AG04450 (cell line): ENCODE data around the gene SMPD3. TPM values are rescaled to one million over a fixed set of nuclear protein-coding genes. Genes with fewer than 3 reads are reported as not detected.

Source experiments
- CTCF ChIA-PET: fragments of 300-600, 350-600 bp; formaldehyde crosslinking; extraction: SDS; loops from one replicate; lab custom pipeline; 2022; ENCODE audit warnings: antibody characterized with exemption, inconsistent platforms; lab: Charles Lee
- POLR2A ChIA-PET: fragments of 350-600 bp; formaldehyde crosslinking; extraction: SDS; loops from one replicate; lab custom pipeline; 2021; ENCODE audit warnings: antibody characterized with exemption, inconsistent platforms; lab: Yijun Ruan, JAX
- DNase-seq: peaks from one replicate; pipeline ENCODE4 v3.0.0-alpha.2; 2011; ENCODE audit warnings: low read depth, low spot score
- H3K27ac ChIP-seq: one replicate; pipeline ENCODE4 v1.5.1; 2012; ENCODE audit warnings: low read depth, low read length, control low read depth
- H3K27me3 ChIP-seq: one replicate; pipeline ENCODE4 v1.6.0; 2012; ENCODE audit warnings: low read length; ENCODE audit not compliant: control insufficient read depth, insufficient read depth
- H3K4me3 ChIP-seq: 2 replicates; pipeline ENCODE4 v1.5.1; 2011; ENCODE audit warnings: mild to moderate bottlenecking, low read depth, low read length, control low read depth
- H3K9me3 ChIP-seq: 2 replicates; pipeline ENCODE4 v1.5.1; 2012; ENCODE audit warnings: low read length; ENCODE audit not compliant: control insufficient read depth, insufficient read depth
- polyA plus RNA-seq: library from polyadenylated mRNA; depleted of rRNA; stranded (reverse); fragments of >200 nt; gene quantifications from 2 replicates; pipeline ENCODE4 v1.2.3, GENCODE V29; 2011
- TF ChIP-seq, protein P1 (sequence below): IDR thresholded peaks from 2 replicates; pipeline ENCODE4 v1.5.1; 2011; ENCODE audit warnings: low read depth, low read length, control low read depth, inconsistent platforms

Gene SMPD3
- polyA plus RNA-seq, 1 experiment, result not detected

DNA sequence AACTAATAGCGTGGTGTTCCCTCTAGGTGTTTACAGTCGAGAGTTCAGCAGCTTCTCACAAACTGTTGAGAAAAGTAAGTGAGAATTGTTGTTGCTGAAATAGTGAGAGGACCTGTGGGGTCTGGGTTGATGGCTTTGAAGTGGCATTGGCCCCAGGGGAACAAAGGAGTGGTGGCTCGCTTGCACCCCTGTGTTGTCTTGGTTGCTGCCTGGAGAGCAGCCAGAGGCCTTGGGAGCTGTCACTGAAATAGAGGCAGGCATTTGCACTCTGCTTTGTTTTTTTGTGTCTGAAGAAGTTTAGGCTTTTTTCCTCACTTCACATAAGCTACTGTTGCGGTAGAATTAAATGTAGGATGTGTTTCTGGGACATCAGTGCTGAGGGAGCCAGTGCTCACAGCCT is 100.7 kb downstream of the SMPD3 start:
- no peak overlapping the region for H3K27ac ChIP-seq
- ChIA-PET CTCF (no interaction called here), POLR2A (no interaction called here)
- H3K4me3 ChIP-seq, result no peak overlapping the region
- DNase-seq, result no peak
- no peaks in the 10 kb centered on the region; the same call in 1 of the 2 replicates for H3K9me3 ChIP-seq
- H3K27me3 ChIP-seq, result no peaks in the 10 kb centered on the region
- TF ChIP-seq, protein P1, sequence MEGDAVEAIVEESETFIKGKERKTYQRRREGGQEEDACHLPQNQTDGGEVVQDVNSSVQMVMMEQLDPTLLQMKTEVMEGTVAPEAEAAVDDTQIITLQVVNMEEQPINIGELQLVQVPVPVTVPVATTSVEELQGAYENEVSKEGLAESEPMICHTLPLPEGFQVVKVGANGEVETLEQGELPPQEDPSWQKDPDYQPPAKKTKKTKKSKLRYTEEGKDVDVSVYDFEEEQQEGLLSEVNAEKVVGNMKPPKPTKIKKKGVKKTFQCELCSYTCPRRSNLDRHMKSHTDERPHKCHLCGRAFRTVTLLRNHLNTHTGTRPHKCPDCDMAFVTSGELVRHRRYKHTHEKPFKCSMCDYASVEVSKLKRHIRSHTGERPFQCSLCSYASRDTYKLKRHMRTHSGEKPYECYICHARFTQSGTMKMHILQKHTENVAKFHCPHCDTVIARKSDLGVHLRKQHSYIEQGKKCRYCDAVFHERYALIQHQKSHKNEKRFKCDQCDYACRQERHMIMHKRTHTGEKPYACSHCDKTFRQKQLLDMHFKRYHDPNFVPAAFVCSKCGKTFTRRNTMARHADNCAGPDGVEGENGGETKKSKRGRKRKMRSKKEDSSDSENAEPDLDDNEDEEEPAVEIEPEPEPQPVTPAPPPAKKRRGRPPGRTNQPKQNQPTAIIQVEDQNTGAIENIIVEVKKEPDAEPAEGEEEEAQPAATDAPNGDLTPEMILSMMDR, result no peak

DNA sequence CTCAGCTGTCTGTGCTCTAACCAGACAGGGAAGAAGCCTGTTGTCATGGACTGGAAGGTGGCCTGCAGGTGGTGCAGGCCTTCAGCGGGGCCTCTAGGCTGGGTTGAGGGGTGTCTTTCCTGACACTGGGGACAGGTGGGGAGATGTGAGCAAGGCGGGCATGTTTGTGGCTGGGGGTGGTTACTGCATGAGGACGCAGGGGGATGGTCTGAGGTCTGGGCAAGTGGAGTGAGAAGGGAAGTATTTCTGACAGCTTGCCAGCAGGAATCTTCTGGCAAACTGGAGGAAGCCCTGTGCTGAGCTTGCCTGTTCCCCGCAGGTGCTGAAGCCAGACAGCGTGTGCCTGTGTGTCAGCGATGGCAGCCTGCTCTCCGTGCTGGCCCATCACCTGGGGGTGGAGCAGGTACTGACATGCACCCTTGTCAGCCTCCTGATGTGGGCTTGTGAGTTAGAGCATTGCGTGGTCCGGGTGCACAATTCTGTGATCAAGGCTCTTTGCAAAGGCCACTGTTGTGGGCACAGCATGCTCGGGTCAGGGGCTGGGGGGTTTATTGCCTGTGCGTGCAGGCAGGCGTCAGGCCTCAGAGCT is 101.3 kb downstream of the SMPD3 start:
- Histone ChIP-seq H3K9me3 (no peaks in the 10 kb centered on the region; the same call in 1 of the 2 replicates), H3K27me3 (no peaks in the 10 kb centered on the region), H3K4me3 (no peak overlapping the region), H3K27ac (no peak overlapping the region)
- CTCF ChIA-PET, result no interaction called here
- TF ChIP-seq, protein P1, result no peak
- POLR2A ChIA-PET, result no interaction called here
- no peak for DNase-seq

DNA sequence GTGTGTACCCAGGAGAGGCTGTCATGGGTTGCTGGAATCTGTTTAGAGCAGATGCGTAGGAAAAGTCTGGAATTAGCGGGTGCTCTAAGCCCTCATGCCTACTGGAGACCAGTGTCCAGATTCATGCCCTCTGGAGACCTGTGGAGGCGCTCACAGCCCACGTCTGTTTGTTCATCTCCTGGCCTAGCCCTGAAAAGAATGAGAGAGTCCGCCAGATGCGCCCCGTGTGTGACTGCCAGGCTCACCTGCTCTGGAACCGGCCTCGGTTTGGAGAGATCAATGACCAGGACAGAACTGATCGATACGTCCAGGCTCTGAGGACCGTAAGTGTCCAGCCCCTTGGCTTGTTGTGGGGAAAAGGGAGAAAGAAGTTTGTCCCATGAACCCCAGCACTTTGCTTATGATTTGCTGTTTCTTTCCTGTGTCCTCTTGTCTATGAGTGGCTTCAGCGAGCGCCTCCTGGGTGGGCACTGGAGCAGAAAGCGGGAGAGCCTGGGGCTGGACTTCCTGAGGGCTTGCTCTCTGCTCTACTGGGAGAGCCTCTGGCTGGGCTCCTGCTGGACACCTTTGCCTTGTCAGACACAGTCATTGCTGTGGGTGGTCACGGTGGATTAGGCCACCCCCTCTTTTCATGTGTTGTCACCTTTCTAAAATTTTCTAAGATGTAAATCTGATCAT is 102.2 kb downstream of the SMPD3 start:
- no peak overlapping the region for H3K27ac ChIP-seq
- no peaks in the 10 kb centered on the region for H3K27me3 ChIP-seq
- H3K4me3 ChIP-seq, result no peak overlapping the region
- ChIA-PET POLR2A (no interaction called here), CTCF (no interaction called here)
- no peak for DNase-seq
- TF ChIP-seq, protein P1, result no peak
- H3K9me3 ChIP-seq, result no peaks in the 10 kb centered on the region; the same call in 1 of the 2 replicates

DNA sequence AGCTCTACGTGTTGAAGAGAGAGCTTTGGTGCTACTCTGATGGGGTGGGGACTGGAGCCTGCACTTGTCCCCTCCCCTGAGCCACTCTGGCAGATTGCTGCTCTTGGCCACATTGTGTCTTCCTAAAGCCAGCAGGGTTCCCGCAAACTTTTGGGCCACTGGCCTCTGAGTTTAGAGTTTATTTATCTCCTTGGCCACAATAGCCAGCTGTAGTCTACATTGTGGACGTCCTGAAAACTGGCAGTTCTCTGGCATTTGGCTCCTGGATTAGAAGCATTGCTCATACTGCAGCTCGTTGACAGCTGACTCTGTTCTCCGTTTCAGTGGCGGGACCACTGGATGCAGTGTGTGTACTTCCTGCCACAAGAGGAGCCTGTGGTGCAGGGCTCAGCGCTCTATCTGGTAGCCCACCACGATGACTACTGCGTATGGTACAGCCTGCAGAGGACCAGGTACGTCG is 102.9 kb downstream of the SMPD3 start:
- Histone ChIP-seq H3K9me3 (no peaks in the 10 kb centered on the region; the same call in 1 of the 2 replicates), H3K4me3 (no peak overlapping the region), H3K27me3 (no peaks in the 10 kb centered on the region), H3K27ac (no peak overlapping the region)
- DNase-seq, result no peak
- CTCF ChIA-PET, result interaction anchor here (0.9 kb wide), 1 partner anchor 81 kb away, joined by 3 read pairs; the partner anchor contains the start of gene SLC7A6
- TF ChIP-seq, protein P1, result no peak
- POLR2A ChIA-PET, result interaction anchor here (0.7 kb wide), 1 partner anchor 252 kb away, joined by 10 read pairs; no protein-coding TSS in a partner anchor

DNA sequence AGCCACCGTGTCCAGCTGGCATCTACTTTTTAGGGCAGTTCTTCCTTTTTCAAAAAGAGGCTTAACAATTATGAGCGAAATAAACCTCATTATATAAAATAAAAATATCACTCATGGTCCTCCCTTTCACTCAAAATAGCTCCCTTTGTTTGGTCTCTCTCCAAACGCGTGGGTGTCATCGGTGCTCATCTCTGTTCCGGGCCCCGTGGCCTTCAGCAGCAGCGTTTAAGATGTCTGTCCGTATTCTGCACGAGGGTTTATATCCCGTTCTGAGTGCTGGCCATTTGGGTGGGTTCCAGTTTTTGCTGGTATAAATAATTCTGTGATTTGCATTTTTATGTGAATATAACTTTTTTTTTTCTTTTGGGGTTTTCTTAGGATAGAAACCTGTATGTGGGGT is 104.1 kb downstream of the SMPD3 start:
- Histone ChIP-seq H3K4me3 (no peak overlapping the region), H3K9me3 (no peaks in the 10 kb centered on the region; the same call in 1 of the 2 replicates), H3K27me3 (no peaks in the 10 kb centered on the region), H3K27ac (no peak overlapping the region)
- POLR2A ChIA-PET, result no interaction called here
- no peak for DNase-seq
- TF ChIP-seq, protein P1, result no peak
- CTCF ChIA-PET, result interaction anchor here (0.7 kb wide), 1 partner anchor 15 kb away, joined by 3 read pairs; no protein-coding TSS in a partner anchor
